IPS-11a (cell line): Measurements from ENCODE around the gene ADCY9.
"Not testable (repeated sequence)": the region's sequence is repeated elsewhere in the genome, so short reads cannot be mapped to it uniquely, and the experiment has no call there.

Source experiments
- H3K4me3 ChIP-seq: one replicate; pipeline ENCODE4 v1.5.1; 2013; ENCODE audit warnings: low read depth, low read length, control low read depth

ADCY9 gene

GRCh38 chr16:3937066-3937875 is 179.0 kb downstream of the ADCY9 start:
- no peak overlapping the region for H3K4me3 ChIP-seq

- no peak overlapping the region for H3K4me3 ChIP-seq
These were observed 180.3 kb downstream of the ADCY9 start for GRCh38 chr16:3935921-3936320.

GRCh38 chr16:3934491-3935181 is 181.6 kb downstream of the ADCY9 start:
- H3K4me3 ChIP-seq = no peak overlapping the region

DNA sequence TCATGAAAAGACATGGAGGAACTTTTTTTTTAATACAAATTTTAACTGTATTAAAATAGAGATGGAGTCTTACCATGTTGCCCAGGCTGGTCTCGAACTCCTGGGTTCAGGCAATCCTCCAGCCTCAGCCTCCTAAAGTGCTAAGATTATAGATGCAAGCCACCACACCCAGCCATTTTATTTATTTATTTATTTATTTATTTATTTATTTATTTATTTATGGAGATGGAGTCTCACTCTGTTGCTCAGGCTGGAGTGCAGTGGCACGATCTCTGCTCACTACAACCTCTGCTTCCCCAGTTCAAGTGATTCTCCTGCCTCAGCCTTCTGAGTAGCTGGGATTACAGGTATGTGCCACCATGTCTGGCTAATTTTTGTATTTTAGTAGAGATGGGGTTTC is 189.1 kb downstream of the ADCY9 start:
- H3K4me3 ChIP-seq = not testable (repeated sequence)

DNA sequence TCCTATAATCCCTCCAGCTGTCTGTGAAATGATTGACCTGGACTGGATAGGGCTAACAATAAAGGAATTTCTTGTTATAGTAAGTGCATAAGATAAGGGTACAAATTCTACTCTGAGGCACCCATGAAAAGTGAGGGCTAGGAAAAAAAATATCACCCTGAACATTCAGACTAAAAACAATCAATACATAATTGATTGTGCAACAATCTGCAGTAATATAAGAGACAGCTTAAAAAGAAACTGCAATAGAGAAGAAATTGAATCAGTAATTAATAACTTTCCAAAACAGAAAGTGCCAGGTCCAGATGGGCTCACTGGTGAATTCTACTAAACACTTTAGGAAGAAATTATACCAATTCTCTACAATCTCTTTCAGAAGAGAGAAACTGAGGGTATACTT is 191.5 kb downstream of the ADCY9 start:
- no peak overlapping the region for H3K4me3 ChIP-seq

DNA sequence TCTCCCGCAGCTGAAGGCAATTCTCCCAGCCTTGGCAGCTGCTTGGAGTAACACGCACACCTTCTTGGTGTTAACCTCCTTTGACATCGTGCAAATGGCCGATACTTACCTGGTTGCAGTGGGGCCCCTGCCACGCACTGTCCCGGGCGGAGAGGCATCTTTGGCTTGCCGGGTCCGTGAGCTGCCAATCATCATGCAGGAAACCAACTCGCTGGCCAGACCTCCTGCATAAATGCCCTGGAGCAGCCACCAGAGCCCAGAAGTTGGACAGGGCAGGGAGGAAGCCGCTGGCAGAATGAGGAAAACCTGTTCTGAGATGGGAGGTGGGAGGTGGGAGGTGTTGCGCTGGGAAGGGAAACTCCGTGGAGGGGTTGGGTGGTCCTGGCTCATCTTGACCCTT is 194.0 kb downstream of the ADCY9 start:
- no peak overlapping the region for H3K4me3 ChIP-seq

DNA sequence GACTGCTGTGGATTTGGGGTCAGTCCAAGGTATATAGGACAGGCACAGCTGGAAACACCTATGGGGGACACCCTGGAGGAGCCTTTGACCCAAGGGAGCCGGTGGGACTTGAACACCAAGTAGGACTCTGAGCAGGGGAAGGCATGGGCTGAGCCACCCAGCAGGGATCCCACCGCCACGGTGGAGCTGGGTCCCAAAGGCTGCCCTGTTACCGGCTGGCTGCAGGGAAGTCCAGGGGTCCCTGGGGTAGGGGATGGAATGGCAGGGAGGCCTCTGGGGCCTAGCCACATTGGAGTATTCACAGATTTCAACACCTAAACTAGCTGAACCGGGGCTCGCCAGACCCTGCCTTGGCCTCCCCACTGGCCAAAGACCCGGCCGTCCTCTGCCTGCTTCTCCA is 196.0 kb downstream of the ADCY9 start:
- H3K4me3 ChIP-seq = no peak overlapping the region

GRCh38 chr16:3919413-3919812 is 196.8 kb downstream of the ADCY9 start:
- no peak overlapping the region for H3K4me3 ChIP-seq

- no peak overlapping the region for H3K4me3 ChIP-seq
These were observed 200.6 kb downstream of the ADCY9 start for GRCh38 chr16:3915426-3916260.

- H3K4me3 ChIP-seq = no peak overlapping the region
These were observed 203.3 kb downstream of the ADCY9 start for GRCh38 chr16:3912897-3913296.
